GM06990 (cell line): ENCODE data around the gene DCUN1D1.

ENCODE experiments used
- DNase-seq: peaks from one replicate; pipeline ENCODE4 v3.0.0-alpha.2; 2011; ENCODE audit not compliant: insufficient read length; ENCODE audit errors: extremely low read depth
- H3K27me3 ChIP-seq: replicated peaks from 2 replicates; pipeline ENCODE4 v1.6.0; 2011; ENCODE audit warnings: low read length; ENCODE audit not compliant: control insufficient read depth, insufficient read depth
- H3K36me3 ChIP-seq: 2 replicates; pipeline ENCODE4 v1.5.1; 2011; ENCODE audit warnings: low read length; ENCODE audit not compliant: control insufficient read depth, insufficient read depth
- H3K4me3 ChIP-seq: replicated peaks from 2 replicates; pipeline ENCODE4 v1.5.1; 2011; ENCODE audit warnings: low read depth, mild to moderate bottlenecking, control low read depth, low read length
- TF ChIP-seq, protein P1 (sequence below): IDR thresholded peaks from 2 replicates; pipeline ENCODE4 v1.5.1; 2011; ENCODE audit warnings: low read length, control low read depth, mild to moderate bottlenecking, inconsistent platforms; ENCODE audit not compliant: insufficient read depth, poor library complexity, severe bottlenecking

DCUN1D1 gene

DNA sequence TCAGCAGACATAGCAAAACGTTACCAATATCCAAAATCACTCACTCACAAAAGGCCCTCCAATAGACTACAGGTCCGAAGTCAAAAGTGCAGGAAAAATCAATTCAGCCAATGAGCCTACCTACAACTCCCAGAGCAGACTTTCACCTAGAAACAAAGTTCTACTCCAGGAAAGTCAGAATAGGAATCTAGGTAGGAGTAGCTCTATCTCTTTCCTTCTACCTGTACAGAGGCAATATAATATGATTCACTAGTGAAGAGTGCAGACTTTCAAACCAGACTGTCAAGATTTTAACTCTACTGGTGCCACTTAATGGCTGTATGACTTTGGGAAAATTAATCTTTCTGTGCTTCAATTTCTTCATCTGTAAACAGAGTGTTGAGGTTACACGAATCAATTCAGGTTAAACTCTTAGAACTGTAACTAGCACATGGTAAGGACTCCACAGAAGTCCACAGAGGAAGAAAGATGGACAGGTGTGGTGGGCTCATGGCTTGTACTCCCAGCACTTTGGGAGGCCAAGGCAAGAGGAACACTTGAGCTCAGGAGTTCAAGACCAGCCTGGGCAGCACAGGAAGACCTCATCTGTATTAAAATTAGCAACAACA lies 9.4 kb downstream of the DCUN1D1 start:
- no peak for DNase-seq
- TF ChIP-seq, protein P1, sequence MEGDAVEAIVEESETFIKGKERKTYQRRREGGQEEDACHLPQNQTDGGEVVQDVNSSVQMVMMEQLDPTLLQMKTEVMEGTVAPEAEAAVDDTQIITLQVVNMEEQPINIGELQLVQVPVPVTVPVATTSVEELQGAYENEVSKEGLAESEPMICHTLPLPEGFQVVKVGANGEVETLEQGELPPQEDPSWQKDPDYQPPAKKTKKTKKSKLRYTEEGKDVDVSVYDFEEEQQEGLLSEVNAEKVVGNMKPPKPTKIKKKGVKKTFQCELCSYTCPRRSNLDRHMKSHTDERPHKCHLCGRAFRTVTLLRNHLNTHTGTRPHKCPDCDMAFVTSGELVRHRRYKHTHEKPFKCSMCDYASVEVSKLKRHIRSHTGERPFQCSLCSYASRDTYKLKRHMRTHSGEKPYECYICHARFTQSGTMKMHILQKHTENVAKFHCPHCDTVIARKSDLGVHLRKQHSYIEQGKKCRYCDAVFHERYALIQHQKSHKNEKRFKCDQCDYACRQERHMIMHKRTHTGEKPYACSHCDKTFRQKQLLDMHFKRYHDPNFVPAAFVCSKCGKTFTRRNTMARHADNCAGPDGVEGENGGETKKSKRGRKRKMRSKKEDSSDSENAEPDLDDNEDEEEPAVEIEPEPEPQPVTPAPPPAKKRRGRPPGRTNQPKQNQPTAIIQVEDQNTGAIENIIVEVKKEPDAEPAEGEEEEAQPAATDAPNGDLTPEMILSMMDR: no peak

DNA sequence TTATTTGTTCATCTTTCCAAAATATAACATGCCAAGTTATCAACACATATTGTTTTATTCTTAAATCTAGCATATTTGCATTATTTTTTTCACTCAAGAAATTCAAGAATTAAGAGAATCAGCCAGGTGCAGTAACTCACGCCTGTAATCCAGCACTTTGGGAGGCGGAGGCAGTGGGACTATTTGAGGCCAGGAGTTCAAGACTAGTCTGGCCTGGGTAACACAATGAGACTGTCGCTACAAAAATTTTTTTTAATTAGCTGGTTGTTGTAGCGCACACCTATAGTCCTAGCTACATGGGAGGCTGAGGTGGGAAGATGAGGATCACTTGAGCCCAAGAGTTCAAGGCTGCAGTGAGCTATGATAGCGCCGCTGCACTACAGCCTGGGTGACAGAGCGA lies 10.5 kb downstream of the DCUN1D1 start:
- no peak for DNase-seq
- no peaks in the 10 kb centered on the region for H3K36me3 ChIP-seq
- TF ChIP-seq, protein P1: no peak
- no peaks in the 10 kb centered on the region for H3K27me3 ChIP-seq
- no peak overlapping the region for H3K4me3 ChIP-seq

More for the DNA sequence above, 9.4 kb downstream of the DCUN1D1 start:
- no peaks in the 10 kb centered on the region for H3K27me3 ChIP-seq
- no peak overlapping the region for H3K4me3 ChIP-seq
- no peaks in the 10 kb centered on the region for H3K36me3 ChIP-seq

DNA sequence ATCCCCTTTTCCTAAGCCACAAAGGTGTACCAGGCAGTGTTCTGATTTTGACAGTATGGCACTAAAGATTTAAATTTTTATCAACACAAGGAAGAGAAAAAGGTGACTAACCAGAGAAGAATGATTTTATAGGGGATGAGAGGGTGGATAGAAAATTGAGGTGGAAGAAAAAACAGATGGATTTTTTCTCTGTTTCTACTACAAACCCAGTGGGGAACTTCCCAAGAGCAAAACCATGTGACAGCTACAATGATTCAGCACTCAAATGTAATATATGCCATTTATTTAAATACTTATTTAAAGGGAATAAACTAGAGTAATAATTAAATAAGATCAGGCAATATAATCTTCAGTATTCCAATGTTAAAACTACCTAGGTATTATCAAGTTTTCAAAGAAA lies 11.1 kb downstream of the DCUN1D1 start:
- no peaks in the 10 kb centered on the region for H3K27me3 ChIP-seq
- H3K36me3 ChIP-seq: no peaks in the 10 kb centered on the region
- TF ChIP-seq, protein P1: no peak
- no peak for DNase-seq
- H3K4me3 ChIP-seq: no peak overlapping the region

DNA sequence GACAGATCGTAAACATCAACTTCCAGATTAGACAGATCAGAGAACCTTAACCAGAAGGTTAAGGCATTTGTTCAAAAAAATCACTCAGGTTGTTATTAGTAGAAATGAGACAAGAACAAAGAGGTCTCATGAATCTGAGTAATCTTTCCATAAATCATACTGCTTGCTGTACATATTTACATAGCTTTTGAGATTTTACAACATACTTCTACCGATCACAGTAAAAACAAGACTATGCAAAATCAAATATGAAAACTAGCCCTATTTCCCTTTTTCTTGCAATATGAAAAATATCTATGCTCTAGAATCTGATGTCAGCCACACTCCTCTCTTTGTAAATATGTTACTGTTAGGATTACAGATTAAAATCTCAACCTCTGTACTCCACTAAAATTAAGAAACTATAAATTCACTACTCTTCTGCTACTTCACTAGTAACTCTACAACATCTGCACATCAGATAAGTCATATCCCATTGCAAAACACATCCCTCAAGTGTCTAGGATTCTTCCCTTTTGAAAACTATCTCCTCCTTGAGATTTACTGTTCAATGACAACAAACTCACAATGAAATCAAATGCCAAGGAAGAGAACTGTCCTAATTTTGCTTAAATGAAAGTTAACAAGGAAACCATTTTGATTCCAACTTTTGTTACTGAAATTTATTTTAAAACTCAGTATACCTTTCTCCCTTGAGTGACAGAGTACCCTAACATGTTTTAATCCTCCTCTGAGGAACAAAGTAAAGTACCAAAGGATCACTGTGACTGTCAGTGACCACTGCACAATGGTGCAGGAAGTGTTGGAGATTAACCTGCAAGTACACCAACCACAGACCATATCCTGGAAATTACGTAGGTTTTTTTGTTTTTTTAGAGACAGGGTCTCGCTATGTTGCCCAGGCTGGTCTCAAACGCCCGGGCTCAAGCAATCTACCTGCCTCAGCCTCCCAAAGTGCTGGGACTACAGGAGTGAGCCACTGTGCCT lies 12.8 kb downstream of the DCUN1D1 start:
- Histone ChIP-seq H3K27me3 (no peaks in the 10 kb centered on the region), H3K4me3 (peak overlapping the region; percentile 22), H3K36me3 (no peaks in the 10 kb centered on the region)
- DNase-seq: peak; percentile 42
- TF ChIP-seq, protein P1: no peak

DNA sequence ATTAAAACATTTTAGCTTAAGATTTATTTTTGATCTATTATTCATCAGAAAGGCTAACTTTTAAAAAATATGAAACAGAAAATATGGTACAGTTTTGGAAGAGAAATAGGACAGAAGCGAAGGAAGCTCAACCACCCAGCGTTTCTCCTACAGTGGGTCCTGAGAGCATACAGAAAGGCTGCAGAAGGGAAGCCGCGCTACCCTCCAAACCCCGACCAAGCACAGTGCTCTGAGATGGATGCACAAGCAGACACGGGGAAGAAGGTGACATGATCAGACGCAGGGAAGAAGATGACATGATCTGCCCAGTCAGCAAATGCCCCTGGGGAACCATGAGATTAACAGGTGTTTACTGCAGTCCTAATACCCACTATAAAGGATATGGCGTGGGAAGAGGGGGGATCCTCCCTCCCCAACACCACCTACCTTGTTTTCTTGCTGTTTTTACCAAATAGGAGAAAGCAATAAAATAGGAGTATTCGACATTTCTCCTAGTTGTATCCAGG lies 14.4 kb downstream of the DCUN1D1 start:
- no peaks in the 10 kb centered on the region for H3K36me3 ChIP-seq
- TF ChIP-seq, protein P1: no peak
- no peak overlapping the region for H3K4me3 ChIP-seq
- no peaks in the 10 kb centered on the region for H3K27me3 ChIP-seq
- no peak for DNase-seq
